ENCODE results near the gene ARCN1.

Gene ARCN1

DNA sequence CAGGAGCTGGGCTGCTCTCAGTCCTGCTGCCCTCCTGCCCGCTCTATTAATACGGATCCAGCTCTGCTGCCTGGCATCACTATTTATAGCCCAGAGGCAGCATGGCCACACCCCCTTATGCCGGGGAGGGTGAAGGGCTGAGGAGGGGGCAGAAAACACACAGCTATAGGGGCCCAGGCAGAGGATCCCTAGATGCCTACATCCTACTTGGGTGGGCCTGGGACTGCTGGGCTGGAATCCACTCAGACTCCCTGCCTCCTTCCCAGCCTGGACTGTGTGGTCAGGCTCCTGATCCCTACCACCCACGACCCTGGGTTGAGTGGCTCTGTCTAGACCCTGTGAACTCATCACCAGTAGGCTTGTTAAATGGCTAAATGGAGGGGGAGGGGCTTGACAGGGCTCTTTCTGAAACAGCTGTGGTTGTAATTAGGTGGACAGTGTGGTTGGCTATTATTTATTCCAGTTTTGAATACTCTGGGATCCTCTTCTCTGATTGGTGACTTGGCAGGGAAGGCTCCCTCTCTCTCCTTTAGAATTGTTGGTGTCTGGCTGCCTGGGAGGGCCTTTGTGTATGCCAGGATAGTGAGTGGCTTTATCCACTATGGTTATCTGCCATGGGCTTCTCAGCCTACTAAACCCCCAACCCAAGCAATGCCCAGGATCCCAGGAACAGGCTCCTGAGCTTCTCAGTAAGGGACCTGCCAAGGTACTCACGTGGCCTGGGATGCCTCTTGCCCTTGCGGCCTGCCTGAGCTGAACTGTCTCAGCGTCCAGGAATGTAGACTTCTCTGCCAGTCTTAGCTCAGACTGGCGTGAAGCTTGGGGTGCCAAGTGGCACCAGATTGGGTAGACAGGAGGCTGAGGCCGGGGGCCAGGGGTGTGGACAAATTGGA, 50.4 kb downstream of the ARCN1 start:
- Histone ChIP-seq H3K4me3 (ENCODE audit: low read depth, low read length) (peak overlapping the region; percentile 76; the same call in 1 of the 2 replicates), H3K4me1 (ENCODE audit: control insufficient read depth, insufficient read depth, low read length) (peaks cover 38% of the 10 kb centered on the region), H3K36me3 (ENCODE audit: control insufficient read depth, insufficient read depth, low read length) (peaks cover 29% of the 10 kb centered on the region), H3K9ac (ENCODE audit: low read depth, low read length) (no peak overlapping the region), H3K27me3 (ENCODE audit: control insufficient read depth, insufficient read depth, low read length) (no peaks in the 10 kb centered on the region), H3K9me3 (ENCODE audit: control insufficient read depth, insufficient read depth, low read length) (no peaks in the 10 kb centered on the region), H3K27ac (ENCODE audit: low read depth, low read length) (no peak overlapping the region)

GRCh38 chr11:118623269-118623655, 51.1 kb downstream of the ARCN1 start:
- Histone ChIP-seq H3K9ac (ENCODE audit: low read depth, low read length) (no peak overlapping the region; the same call in 1 of the 2 replicates), H3K4me1 (ENCODE audit: control insufficient read depth, insufficient read depth, low read length) (peaks cover 31% of the 10 kb centered on the region), H3K9me3 (ENCODE audit: control insufficient read depth, insufficient read depth, low read length) (no peaks in the 10 kb centered on the region), H3K27me3 (ENCODE audit: control insufficient read depth, insufficient read depth, low read length) (no peaks in the 10 kb centered on the region), H3K36me3 (ENCODE audit: control insufficient read depth, insufficient read depth, low read length) (peaks cover 35% of the 10 kb centered on the region), H3K27ac (ENCODE audit: low read depth, low read length) (no peak overlapping the region), H3K4me3 (ENCODE audit: low read depth, low read length) (no peak overlapping the region)

DNA sequence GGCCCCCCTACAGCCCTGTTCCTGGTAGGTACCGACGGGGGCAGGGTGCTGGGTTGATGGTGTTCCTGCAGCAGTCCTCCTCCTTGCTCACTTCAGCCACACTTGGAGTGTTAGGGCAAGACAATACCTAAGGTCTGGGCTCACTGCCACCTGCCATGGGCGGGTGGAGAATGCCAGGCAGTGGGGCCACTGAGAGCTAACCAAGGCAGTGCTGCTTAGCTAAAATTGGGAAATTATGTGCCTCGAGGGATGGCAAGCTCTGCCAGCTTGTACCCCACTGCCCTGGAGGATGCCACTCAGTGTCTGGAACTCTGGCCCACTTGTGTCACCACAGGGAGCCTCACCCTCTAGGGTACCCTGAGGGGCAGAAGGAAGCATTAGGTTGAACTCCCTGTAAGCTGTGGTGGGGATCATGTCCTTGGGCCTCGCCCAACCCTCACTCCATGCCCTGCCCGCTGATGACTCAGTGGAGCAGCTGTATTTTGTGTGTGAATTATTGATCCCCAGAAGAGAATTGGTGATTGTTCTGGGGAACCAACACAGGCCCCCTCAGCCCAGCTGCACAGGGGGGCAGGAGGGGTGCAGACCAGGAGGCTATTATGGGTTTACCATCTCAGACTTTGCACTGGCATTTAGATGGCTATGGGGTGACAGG, 53.0 kb downstream of the ARCN1 start:
- Histone ChIP-seq H3K4me3 (ENCODE audit: low read depth, low read length) (no peak overlapping the region), H3K4me1 (ENCODE audit: control insufficient read depth, insufficient read depth, low read length) (peaks cover 19% of the 10 kb centered on the region), H3K9ac (ENCODE audit: low read depth, low read length) (no peak overlapping the region), H3K27ac (ENCODE audit: low read depth, low read length) (no peak overlapping the region), H3K27me3 (ENCODE audit: control insufficient read depth, insufficient read depth, low read length) (no peaks in the 10 kb centered on the region), H3K36me3 (ENCODE audit: control insufficient read depth, insufficient read depth, low read length) (peaks cover 52% of the 10 kb centered on the region), H3K9me3 (ENCODE audit: control insufficient read depth, insufficient read depth, low read length) (no peaks in the 10 kb centered on the region)

DNA sequence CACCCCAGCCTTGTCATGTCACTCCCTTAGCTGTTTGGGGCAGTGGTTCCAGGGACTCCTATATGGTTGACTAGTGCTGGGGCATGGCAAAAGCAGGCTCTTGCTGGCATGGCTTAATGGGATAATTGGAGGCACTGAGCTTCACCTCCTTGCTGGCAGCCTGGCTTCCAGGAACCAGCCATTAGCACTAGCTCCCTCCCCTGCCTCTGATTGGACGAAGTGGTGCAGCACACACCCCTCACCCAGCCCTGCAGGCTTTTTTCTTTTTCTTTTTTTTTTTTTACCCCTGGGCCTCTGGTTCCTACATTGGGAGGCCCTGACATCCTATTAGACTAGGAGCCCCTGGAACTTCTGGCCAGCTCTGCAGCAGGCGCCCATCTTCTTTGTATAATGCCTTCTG, 53.8 kb downstream of the ARCN1 start:
- peaks cover 57% of the 10 kb centered on the region for H3K36me3 ChIP-seq (ENCODE audit: control insufficient read depth, insufficient read depth, low read length)
- H3K27me3 ChIP-seq (ENCODE audit: control insufficient read depth, insufficient read depth, low read length) = no peaks in the 10 kb centered on the region
- no peak overlapping the region for H3K4me3 ChIP-seq (ENCODE audit: low read depth, low read length)
- no peak overlapping the region for H3K27ac ChIP-seq (ENCODE audit: low read depth, low read length)
- H3K9ac ChIP-seq (ENCODE audit: low read depth, low read length) = no peak overlapping the region
- H3K9me3 ChIP-seq (ENCODE audit: control insufficient read depth, insufficient read depth, low read length) = no peaks in the 10 kb centered on the region
- H3K4me1 ChIP-seq (ENCODE audit: control insufficient read depth, insufficient read depth, low read length) = peaks cover 13% of the 10 kb centered on the region

- peaks cover 73% of the 10 kb centered on the region for H3K36me3 ChIP-seq (ENCODE audit: control insufficient read depth, insufficient read depth, low read length)
These were observed 55.4 kb downstream of the ARCN1 start for GRCh38 chr11:118627566-118627965.

DNA sequence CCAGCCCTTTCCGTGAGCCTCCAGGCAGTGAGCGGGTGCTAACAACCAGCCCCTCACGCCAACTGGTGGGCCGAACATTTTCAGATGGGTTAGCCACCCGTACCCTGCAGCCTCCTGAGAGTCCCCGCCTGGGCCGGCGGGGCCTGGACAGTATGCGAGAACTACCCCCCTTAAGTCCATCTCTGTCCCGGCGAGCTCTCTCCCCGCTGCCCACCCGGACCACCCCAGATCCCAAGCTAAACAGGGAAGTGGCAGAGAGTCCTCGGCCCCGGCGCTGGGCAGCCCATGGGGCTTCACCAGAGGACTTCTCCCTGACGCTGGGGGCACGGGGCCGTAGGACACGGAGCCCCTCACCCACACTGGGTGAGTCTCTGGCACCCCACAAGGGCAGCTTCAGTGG, 55.8 kb downstream of the ARCN1 start:
- H3K9me3 ChIP-seq (ENCODE audit: control insufficient read depth, insufficient read depth, low read length) = no peaks in the 10 kb centered on the region
- no peaks in the 10 kb centered on the region for H3K27me3 ChIP-seq (ENCODE audit: control insufficient read depth, insufficient read depth, low read length)
- H3K4me1 ChIP-seq (ENCODE audit: control insufficient read depth, insufficient read depth, low read length) = no peaks in the 10 kb centered on the region; the same call in 1 of the 2 replicates
- H3K36me3 ChIP-seq (ENCODE audit: control insufficient read depth, insufficient read depth, low read length) = peaks cover 74% of the 10 kb centered on the region
- H3K27ac ChIP-seq (ENCODE audit: low read depth, low read length) = no peak overlapping the region
- no peak overlapping the region for H3K9ac ChIP-seq (ENCODE audit: low read depth, low read length)
- H3K4me3 ChIP-seq (ENCODE audit: low read depth, low read length) = no peak overlapping the region

More at GRCh38 chr11:118627566-118627965, 55.4 kb downstream of the ARCN1 start:
- no peak overlapping the region for H3K27ac ChIP-seq (ENCODE audit: low read depth, low read length)
- no peaks in the 10 kb centered on the region for H3K9me3 ChIP-seq (ENCODE audit: control insufficient read depth, insufficient read depth, low read length)
- no peak overlapping the region for H3K4me3 ChIP-seq (ENCODE audit: low read depth, low read length)
- no peak overlapping the region for H3K9ac ChIP-seq (ENCODE audit: low read depth, low read length)
- peaks cover 3% of the 10 kb centered on the region for H3K4me1 ChIP-seq (ENCODE audit: control insufficient read depth, insufficient read depth, low read length)
- H3K27me3 ChIP-seq (ENCODE audit: control insufficient read depth, insufficient read depth, low read length) = no peaks in the 10 kb centered on the region

- Histone ChIP-seq H3K9me3 (ENCODE audit: control insufficient read depth, insufficient read depth, low read length) (no peaks in the 10 kb centered on the region), H3K4me3 (ENCODE audit: low read depth, low read length) (no peak overlapping the region), H3K27ac (ENCODE audit: low read depth, low read length) (no peak overlapping the region), H3K36me3 (ENCODE audit: control insufficient read depth, insufficient read depth, low read length) (peaks cover 74% of the 10 kb centered on the region), H3K27me3 (ENCODE audit: control insufficient read depth, insufficient read depth, low read length) (no peaks in the 10 kb centered on the region), H3K9ac (ENCODE audit: low read depth, low read length) (no peak overlapping the region), H3K4me1 (ENCODE audit: control insufficient read depth, insufficient read depth, low read length) (peaks cover 1% of the 10 kb centered on the region; the same call in 1 of the 2 replicates)
These were observed 56.2 kb downstream of the ARCN1 start for GRCh38 chr11:118628432-118628831.

- Histone ChIP-seq H3K27me3 (ENCODE audit: control insufficient read depth, insufficient read depth, low read length) (no peaks in the 10 kb centered on the region), H3K27ac (ENCODE audit: low read depth, low read length) (no peak overlapping the region), H3K4me1 (ENCODE audit: control insufficient read depth, insufficient read depth, low read length) (peaks cover 7% of the 10 kb centered on the region), H3K9ac (ENCODE audit: low read depth, low read length) (no peak overlapping the region), H3K4me3 (ENCODE audit: low read depth, low read length) (no peak overlapping the region), H3K9me3 (ENCODE audit: control insufficient read depth, insufficient read depth, low read length) (no peaks in the 10 kb centered on the region), H3K36me3 (ENCODE audit: control insufficient read depth, insufficient read depth, low read length) (peaks cover 74% of the 10 kb centered on the region)
These were observed 56.8 kb downstream of the ARCN1 start for GRCh38 chr11:118628861-118629549.

DNA sequence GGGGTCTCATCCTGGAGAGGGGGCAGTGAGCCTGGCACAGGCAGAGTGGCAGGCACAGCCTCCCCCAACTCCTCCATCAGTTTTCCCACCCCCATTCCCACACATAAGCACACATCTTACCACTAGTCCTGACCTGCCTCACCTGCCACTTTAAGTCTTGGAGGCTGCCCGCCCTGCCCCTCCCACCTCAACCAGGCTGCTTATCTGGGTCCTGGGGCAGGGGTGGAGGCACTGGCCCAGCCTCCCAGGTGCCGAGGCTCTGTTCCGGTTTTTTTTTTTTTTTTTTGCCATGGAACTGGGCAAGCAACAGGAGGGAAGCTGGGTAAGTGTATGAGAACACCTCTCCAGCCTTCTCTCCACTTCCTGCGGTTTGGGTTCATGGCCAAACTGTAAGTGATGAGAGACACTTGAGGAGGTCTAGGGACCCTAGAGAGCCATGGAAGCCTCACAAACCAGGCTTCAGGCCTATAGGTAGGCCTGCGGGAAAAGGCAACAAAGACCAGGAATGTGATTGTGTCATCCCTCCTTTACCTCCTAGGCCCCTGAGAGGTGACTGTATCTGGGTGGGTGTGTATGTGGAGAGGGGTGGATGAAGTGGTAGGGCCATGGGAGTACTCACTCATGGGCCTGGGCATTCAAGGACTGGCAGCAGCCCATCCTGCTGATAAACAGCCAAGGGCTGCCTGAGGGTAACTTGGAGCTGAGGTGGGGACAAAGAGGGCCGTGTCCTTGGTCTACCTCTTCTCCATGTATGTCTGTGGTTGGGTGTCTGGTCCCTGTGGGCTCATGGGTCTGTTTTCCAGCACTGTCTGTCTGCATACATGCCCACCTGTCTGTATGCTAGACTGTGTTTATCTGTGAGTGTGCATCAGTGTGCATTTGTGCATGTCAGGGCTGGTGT, 57.8 kb downstream of the ARCN1 start:
- Histone ChIP-seq H3K36me3 (ENCODE audit: control insufficient read depth, insufficient read depth, low read length) (peaks cover 65% of the 10 kb centered on the region), H3K27ac (ENCODE audit: low read depth, low read length) (no peak overlapping the region), H3K4me1 (ENCODE audit: control insufficient read depth, insufficient read depth, low read length) (peaks cover 11% of the 10 kb centered on the region)

GRCh38 chr11:118631142-118631909, 59.1 kb downstream of the ARCN1 start:
- no peaks in the 10 kb centered on the region for H3K9me3 ChIP-seq (ENCODE audit: control insufficient read depth, insufficient read depth, low read length)
- H3K9ac ChIP-seq (ENCODE audit: low read depth, low read length) = no peak overlapping the region
- H3K27ac ChIP-seq (ENCODE audit: low read depth, low read length) = no peak overlapping the region
- H3K36me3 ChIP-seq (ENCODE audit: control insufficient read depth, insufficient read depth, low read length) = peaks cover 60% of the 10 kb centered on the region
- H3K4me3 ChIP-seq (ENCODE audit: low read depth, low read length) = no peak overlapping the region
- H3K4me1 ChIP-seq (ENCODE audit: control insufficient read depth, insufficient read depth, low read length) = peaks cover 24% of the 10 kb centered on the region
- no peaks in the 10 kb centered on the region for H3K27me3 ChIP-seq (ENCODE audit: control insufficient read depth, insufficient read depth, low read length)

More for the DNA sequence above, 57.8 kb downstream of the ARCN1 start:
- Histone ChIP-seq H3K9ac (ENCODE audit: low read depth, low read length) (no peak overlapping the region), H3K4me3 (ENCODE audit: low read depth, low read length) (no peak overlapping the region), H3K9me3 (ENCODE audit: control insufficient read depth, insufficient read depth, low read length) (no peaks in the 10 kb centered on the region), H3K27me3 (ENCODE audit: control insufficient read depth, insufficient read depth, low read length) (no peaks in the 10 kb centered on the region)
